ENCODE measurements around the gene RASGEF1C.
"Not testable (repeated sequence)": the region's sequence is repeated elsewhere in the genome, so short reads cannot be mapped to it uniquely, and the experiment has no call there.

The RASGEF1C gene

GRCh38 chr5:180135128-180135955, 73.7 kb downstream of the RASGEF1C start:
- no peak for DNase-seq

- DNase-seq, result no peak
These were observed 75.0 kb downstream of the RASGEF1C start for GRCh38 chr5:180133971-180134508.

- no peak for DNase-seq
These were observed 75.5 kb downstream of the RASGEF1C start for GRCh38 chr5:180133551-180133950.

GRCh38 chr5:180133060-180133459, 76.0 kb downstream of the RASGEF1C start:
- no peak for DNase-seq

- no peak for DNase-seq
These were observed 77.9 kb downstream of the RASGEF1C start for GRCh38 chr5:180130876-180131740.

GRCh38 chr5:180130291-180130869, 78.6 kb downstream of the RASGEF1C start:
- no peak for DNase-seq

- no peak for DNase-seq
These were observed 79.5 kb downstream of the RASGEF1C start for GRCh38 chr5:180129291-180130190.

GRCh38 chr5:180128671-180129261, 80.2 kb downstream of the RASGEF1C start:
- DNase-seq, result no peak

- DNase-seq, result no peak
These were observed 81.0 kb downstream of the RASGEF1C start for GRCh38 chr5:180127682-180128670.

- no peak for DNase-seq
These were observed 82.0 kb downstream of the RASGEF1C start for GRCh38 chr5:180126716-180127681.

GRCh38 chr5:180126156-180126555, 82.9 kb downstream of the RASGEF1C start:
- not testable (repeated sequence) for DNase-seq

- DNase-seq, result not testable (repeated sequence)
These were observed 84.3 kb downstream of the RASGEF1C start for GRCh38 chr5:180124662-180125061.

- no peak for DNase-seq
These were observed 86.1 kb downstream of the RASGEF1C start for GRCh38 chr5:180122875-180123274.

GRCh38 chr5:180121826-180122413, 87.1 kb downstream of the RASGEF1C start:
- DNase-seq, result no peak

GRCh38 chr5:180120237-180121101, 88.5 kb downstream of the RASGEF1C start:
- DNase-seq, result no peak

GRCh38 chr5:180119903-180120236, 89.1 kb downstream of the RASGEF1C start:
- no peak for DNase-seq

GRCh38 chr5:180119031-180119902, 89.7 kb downstream of the RASGEF1C start:
- no peak for DNase-seq
